Endothelial cell of umbilical vein (primary cell): Measurements from ENCODE around the gene VWA8.

Experiments used
- EZH2 ChIP-seq: IDR thresholded peaks from 2 replicates; pipeline ENCODE4 v1.6.1; 2012; ENCODE audit warnings: borderline replicate concordance, low read depth, mild to moderate bottlenecking, moderate library complexity, low read length, inconsistent platforms; ENCODE audit not compliant: severe bottlenecking
- GATA2 ChIP-seq: IDR thresholded peaks from 2 replicates; pipeline ENCODE4 v1.7.0; 2011; ENCODE audit warnings: low read depth, mild to moderate bottlenecking, moderate library complexity, mixed read lengths, low read length; ENCODE audit not compliant: insufficient read length, insufficient read depth
- POLR2A ChIP-seq: IDR thresholded peaks from 2 replicates; pipeline ENCODE4 v1.6.1; 2012; ENCODE audit warnings: low read depth, mild to moderate bottlenecking, control low read depth, low read length
- POLR2AphosphoS5 ChIP-seq: IDR thresholded peaks from 2 replicates; pipeline ENCODE4 v1.6.1; 2012; ENCODE audit warnings: low read depth, mild to moderate bottlenecking, control low read depth, low read length, moderate library complexity; ENCODE audit not compliant: insufficient read depth
- TF ChIP-seq, protein P1 (sequence below), 2 donors: IDR thresholded peaks; 1 replicate in 1 of 2; 2 replicates in 1 of 2; pipeline ENCODE4 v1.5.1; 2011; ENCODE audit warnings: low read length in 2 of 2, mild to moderate bottlenecking in 2 of 2, moderate library complexity in 2 of 2, control low read depth in 1 of 2, inconsistent platforms in 1 of 2, low read depth in 1 of 2; ENCODE audit not compliant: insufficient read depth in 1 of 2; ENCODE audit errors: extremely low read depth in 1 of 2
- TF ChIP-seq, protein P2 (sequence below): IDR thresholded peaks from 2 replicates; pipeline ENCODE4 v1.6.1; 2011; ENCODE audit not compliant: insufficient read depth, insufficient read length

DNA sequence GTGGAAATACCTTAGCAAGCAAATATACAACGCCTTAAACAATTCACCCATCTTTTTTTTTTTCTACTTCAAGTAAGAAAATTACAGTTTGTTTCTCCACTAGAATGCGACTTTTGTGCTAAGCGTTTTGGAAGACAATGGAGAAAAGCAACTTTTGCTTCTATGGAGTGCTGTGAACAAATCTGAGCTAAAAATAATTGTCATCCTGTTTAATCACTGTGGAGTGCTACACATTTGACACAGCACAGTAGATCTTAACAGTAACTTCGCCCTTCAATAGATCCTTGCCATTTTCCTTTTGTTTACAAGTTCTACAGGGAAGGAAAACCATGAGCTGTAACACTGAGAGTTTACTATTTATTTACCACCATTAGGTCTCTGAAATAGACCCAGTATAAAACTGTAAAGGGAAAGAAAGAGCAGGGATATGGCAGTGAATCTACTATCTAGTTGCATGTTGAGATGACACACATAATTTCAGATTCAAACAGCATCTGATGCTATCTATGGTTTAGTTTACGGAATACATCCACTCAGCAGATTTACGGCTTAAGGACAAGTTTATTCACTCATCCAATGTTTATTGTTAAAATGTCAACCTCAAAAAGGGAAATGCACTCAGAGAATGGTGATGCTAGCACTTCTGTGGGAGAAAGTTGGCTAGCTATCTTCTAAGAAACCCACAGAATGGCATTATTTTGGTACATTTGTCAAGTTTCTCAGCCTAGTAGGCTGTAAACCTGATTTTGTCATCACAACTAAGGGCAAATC lies 175.3 kb downstream of the VWA8 start:
- TF ChIP-seq, protein P1, sequence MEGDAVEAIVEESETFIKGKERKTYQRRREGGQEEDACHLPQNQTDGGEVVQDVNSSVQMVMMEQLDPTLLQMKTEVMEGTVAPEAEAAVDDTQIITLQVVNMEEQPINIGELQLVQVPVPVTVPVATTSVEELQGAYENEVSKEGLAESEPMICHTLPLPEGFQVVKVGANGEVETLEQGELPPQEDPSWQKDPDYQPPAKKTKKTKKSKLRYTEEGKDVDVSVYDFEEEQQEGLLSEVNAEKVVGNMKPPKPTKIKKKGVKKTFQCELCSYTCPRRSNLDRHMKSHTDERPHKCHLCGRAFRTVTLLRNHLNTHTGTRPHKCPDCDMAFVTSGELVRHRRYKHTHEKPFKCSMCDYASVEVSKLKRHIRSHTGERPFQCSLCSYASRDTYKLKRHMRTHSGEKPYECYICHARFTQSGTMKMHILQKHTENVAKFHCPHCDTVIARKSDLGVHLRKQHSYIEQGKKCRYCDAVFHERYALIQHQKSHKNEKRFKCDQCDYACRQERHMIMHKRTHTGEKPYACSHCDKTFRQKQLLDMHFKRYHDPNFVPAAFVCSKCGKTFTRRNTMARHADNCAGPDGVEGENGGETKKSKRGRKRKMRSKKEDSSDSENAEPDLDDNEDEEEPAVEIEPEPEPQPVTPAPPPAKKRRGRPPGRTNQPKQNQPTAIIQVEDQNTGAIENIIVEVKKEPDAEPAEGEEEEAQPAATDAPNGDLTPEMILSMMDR (IDR thresholded peaks at IDR 0.05; ENCODE audit: extremely low read depth in 1 of 2, insufficient read depth in 1 of 2, low read depth in 1 of 2, low read length in 2 of 2): no peak
- TF ChIP-seq POLR2AphosphoS5: no peak
- TF ChIP-seq, protein P2, sequence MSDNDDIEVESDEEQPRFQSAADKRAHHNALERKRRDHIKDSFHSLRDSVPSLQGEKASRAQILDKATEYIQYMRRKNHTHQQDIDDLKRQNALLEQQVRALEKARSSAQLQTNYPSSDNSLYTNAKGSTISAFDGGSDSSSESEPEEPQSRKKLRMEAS: no peak
- TF ChIP-seq EZH2: no peak
- TF ChIP-seq GATA2: no peak
- no peak for TF ChIP-seq POLR2A
